ENCODE results near the gene PLCG1. TPM values are rescaled to one million over a fixed set of nuclear protein-coding genes. Genes with fewer than 3 reads are reported as not detected.

The PLCG1 gene
- total RNA-seq, 1 experiment from 2014 or later, result 45.6 TPM

DNA sequence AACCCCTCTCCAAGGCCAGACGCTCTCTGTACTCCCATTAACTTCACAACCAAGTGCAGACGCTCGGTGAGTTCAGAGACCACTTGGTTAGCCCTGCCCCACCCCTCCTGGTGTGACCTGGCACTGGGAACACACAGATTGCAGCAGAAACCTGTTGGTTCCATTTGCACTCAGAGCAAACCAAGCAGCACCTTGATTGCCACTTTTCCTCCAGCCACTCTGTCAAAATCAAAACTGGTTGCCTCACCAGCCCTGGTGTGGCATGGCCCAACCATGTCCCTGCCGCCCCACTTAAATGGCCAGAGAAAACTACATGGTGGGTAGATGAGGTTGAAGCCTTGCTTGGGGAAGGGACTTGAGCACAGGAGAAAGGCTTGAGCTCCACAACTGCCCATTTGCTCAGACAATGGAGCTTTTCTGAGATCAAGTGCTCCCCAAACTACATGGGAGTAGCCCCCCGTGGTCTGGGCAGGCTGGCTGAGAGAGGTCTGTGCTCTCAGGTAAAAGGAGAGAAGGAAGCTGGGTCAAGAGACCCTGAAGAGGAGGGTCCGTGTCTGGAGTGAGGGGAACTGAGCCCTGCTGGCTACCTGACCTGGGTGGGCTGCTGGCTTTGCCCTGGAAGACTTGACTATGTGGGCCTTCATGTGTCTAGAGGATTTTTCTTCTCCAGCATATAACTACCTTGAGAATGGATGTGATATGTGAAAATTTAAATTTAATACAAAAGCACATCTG, 43.4 kb downstream of the PLCG1 start (continued):
- TF ChIP-seq, protein P1, sequence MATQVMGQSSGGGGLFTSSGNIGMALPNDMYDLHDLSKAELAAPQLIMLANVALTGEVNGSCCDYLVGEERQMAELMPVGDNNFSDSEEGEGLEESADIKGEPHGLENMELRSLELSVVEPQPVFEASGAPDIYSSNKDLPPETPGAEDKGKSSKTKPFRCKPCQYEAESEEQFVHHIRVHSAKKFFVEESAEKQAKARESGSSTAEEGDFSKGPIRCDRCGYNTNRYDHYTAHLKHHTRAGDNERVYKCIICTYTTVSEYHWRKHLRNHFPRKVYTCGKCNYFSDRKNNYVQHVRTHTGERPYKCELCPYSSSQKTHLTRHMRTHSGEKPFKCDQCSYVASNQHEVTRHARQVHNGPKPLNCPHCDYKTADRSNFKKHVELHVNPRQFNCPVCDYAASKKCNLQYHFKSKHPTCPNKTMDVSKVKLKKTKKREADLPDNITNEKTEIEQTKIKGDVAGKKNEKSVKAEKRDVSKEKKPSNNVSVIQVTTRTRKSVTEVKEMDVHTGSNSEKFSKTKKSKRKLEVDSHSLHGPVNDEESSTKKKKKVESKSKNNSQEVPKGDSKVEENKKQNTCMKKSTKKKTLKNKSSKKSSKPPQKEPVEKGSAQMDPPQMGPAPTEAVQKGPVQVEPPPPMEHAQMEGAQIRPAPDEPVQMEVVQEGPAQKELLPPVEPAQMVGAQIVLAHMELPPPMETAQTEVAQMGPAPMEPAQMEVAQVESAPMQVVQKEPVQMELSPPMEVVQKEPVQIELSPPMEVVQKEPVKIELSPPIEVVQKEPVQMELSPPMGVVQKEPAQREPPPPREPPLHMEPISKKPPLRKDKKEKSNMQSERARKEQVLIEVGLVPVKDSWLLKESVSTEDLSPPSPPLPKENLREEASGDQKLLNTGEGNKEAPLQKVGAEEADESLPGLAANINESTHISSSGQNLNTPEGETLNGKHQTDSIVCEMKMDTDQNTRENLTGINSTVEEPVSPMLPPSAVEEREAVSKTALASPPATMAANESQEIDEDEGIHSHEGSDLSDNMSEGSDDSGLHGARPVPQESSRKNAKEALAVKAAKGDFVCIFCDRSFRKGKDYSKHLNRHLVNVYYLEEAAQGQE (IDR thresholded peaks at IDR 0.05; ENCODE audit: low read depth), result no peak
- TF ChIP-seq, protein P2, sequence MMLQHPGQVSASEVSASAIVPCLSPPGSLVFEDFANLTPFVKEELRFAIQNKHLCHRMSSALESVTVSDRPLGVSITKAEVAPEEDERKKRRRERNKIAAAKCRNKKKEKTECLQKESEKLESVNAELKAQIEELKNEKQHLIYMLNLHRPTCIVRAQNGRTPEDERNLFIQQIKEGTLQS (IDR thresholded peaks at IDR 0.05), result no peak
- no peak for TF ChIP-seq EZH2 (IDR thresholded peaks at IDR 0.05)
- TF ChIP-seq, protein P3, sequence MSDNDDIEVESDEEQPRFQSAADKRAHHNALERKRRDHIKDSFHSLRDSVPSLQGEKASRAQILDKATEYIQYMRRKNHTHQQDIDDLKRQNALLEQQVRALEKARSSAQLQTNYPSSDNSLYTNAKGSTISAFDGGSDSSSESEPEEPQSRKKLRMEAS (IDR thresholded peaks at IDR 0.05), result no peak

DNA sequence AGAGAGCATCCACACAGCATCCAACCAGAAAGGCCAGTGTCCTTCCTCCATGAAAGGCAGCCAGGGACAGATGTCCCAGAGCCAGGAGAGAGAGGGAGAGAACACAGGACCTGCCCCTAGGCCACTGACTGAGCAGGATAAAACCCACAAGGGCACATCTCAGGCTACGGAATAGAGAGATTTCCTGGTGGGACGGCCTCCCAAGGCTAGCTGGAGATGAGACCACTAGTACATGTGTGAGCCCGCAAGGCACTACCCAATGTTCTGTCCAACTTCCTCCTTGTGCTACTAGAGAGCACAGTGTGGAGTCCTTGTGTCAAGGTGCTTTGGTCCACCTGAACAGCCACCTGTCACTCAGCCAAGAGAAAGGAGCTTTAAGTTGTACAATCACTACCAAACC, 44.2 kb downstream of the PLCG1 start:
- Histone ChIP-seq H3K4me1 (ENCODE audit: control insufficient read depth in 1 of 2, insufficient read depth in 2 of 2, low read length in 2 of 2) (peaks cover 3 to 16% of the 10 kb centered on the region in 2 experiments; a peak in 3 of 4 replicates), H3K79me2 (ENCODE audit: insufficient read depth, low read length) (no peaks in the 10 kb centered on the region), H4K20me1 (ENCODE audit: insufficient read depth) (no peaks in the 10 kb centered on the region), H3K36me3 (ENCODE audit: control insufficient read depth in 1 of 2, insufficient read depth in 2 of 2, low read length in 2 of 2) (0 out of 4 replicates have a peak, but pooled peaks cover 0 to 3% of the 10 kb centered on the region in 2 experiments), H3K4me2 (ENCODE audit: low read length) (no peak overlapping the region), H3K9me3 (ENCODE audit: control insufficient read depth in 1 of 2, insufficient read depth in 1 of 2, low read depth in 1 of 2, low read length in 2 of 2) (no peaks in the 10 kb centered on the region), H3K27me3 (ENCODE audit: insufficient read depth, low read length) (no peaks in the 10 kb centered on the region), H3K4me3 (replicated peaks in 1 of 2; ENCODE audit: low read depth in 1 of 2, low read length in 2 of 2) (no peak overlapping the region), H3K9me2 (ENCODE audit: insufficient read depth) (no peaks in the 10 kb centered on the region), H3K9ac (ENCODE audit: low read length) (no peak overlapping the region), H2AFZ (ENCODE audit: low read depth, low read length, poor library complexity, severe bottlenecking) (no peak overlapping the region), H3K27ac (ENCODE audit: low read depth, low read length) (no peak overlapping the region)
- BruUV-seq (replicated peaks), result no TSS peak
- intact Hi-C loops (cut with micrococcal nuclease), result no loop called here
- ChIA-PET RAD21 (ENCODE audit: low non-redundant PET in 1 of 2, low total read pairs in 2 of 2, uncharacterized antibody in 2 of 2, unreplicated experiment in 2 of 2) (no interaction called here), POLR2A (no interaction called here), CTCF (interaction anchor here (1.1 kb wide), 1 partner anchor 9 kb away, joined by 3 read pairs; no protein-coding TSS in a partner anchor)
- ATAC-seq (no peak), DNase-seq (ENCODE audit: low read depth, low spot score) (no peak)
- no peak for TF ChIP-seq RAD21 (IDR thresholded peaks at IDR 0.05; ENCODE audit: low read depth)
- TF ChIP-seq TCF7L2 (IDR thresholded peaks at IDR 0.05; ENCODE audit: borderline replicate concordance, extremely low read depth, insufficient read depth, insufficient read length), result no peak
- no peak for TF ChIP-seq SRF (IDR thresholded peaks at IDR 0.05; ENCODE audit: low read depth)
- TF ChIP-seq ZFX (IDR thresholded peaks at IDR 0.05), result no peak
- TF ChIP-seq, protein P1 (IDR thresholded peaks at IDR 0.05; ENCODE audit: low read depth), result no peak
- TF ChIP-seq POLR2A (IDR thresholded peaks at IDR 0.05; ENCODE audit: borderline replicate concordance, extremely low read depth, insufficient read depth, insufficient read length), result no peak
- no peak for TF ChIP-seq YY1 (IDR thresholded peaks at IDR 0.05; ENCODE audit: extremely low read depth, insufficient replicate concordance, low read depth, low read length)
- TF ChIP-seq CBX3 (IDR thresholded peaks at IDR 0.05; ENCODE audit: low read depth), result no peak
- TF ChIP-seq CEBPB (IDR thresholded peaks at IDR 0.05; ENCODE audit: low read depth), result no peak
- TF ChIP-seq, protein P4, sequence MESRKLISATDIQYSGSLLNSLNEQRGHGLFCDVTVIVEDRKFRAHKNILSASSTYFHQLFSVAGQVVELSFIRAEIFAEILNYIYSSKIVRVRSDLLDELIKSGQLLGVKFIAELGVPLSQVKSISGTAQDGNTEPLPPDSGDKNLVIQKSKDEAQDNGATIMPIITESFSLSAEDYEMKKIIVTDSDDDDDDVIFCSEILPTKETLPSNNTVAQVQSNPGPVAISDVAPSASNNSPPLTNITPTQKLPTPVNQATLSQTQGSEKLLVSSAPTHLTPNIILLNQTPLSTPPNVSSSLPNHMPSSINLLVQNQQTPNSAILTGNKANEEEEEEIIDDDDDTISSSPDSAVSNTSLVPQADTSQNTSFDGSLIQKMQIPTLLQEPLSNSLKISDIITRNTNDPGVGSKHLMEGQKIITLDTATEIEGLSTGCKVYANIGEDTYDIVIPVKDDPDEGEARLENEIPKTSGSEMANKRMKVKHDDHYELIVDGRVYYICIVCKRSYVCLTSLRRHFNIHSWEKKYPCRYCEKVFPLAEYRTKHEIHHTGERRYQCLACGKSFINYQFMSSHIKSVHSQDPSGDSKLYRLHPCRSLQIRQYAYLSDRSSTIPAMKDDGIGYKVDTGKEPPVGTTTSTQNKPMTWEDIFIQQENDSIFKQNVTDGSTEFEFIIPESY (IDR thresholded peaks at IDR 0.05; ENCODE audit: extremely low read depth, insufficient replicate concordance, low read length), result no peak
- TF ChIP-seq, protein P2 (IDR thresholded peaks at IDR 0.05), result no peak
